ENCODE data around the gene ZNF407.

Gene ZNF407

GRCh38 chr18:75003039-75003438 lies 405.4 kb downstream of the ZNF407 start:
- TF ChIP-seq EZH2phosphoT487 (conservative IDR thresholded peaks at IDR 0.05; ENCODE audit: low read length) (no peak), CTCF (IDR thresholded peaks at IDR 0.05; ENCODE audit: insufficient read depth, low read length, poor library complexity, severe bottlenecking) (no peak)
- H3K4me2 ChIP-seq (ENCODE audit: low read depth, low read length, poor library complexity, severe bottlenecking): no peak overlapping the region
- no peak overlapping the region for H3K27ac ChIP-seq (ENCODE audit: low read depth, low read length)
- H4K20me1 ChIP-seq (ENCODE audit: low read depth, low read length): no peaks in the 10 kb centered on the region
- no peaks in the 10 kb centered on the region for H3K79me2 ChIP-seq (ENCODE audit: insufficient read depth, low read length)
- H3K9me3 ChIP-seq (ENCODE audit: insufficient read depth, low read length): no peaks in the 10 kb centered on the region
- H3K9ac ChIP-seq (ENCODE audit: low read length): no peak overlapping the region
- no peaks in the 10 kb centered on the region for H3F3A ChIP-seq (ENCODE audit: insufficient read depth)
- H2AFZ ChIP-seq (ENCODE audit: low read depth, low read length, severe bottlenecking): no peak overlapping the region
- H3K27me3 ChIP-seq (ENCODE audit: low read length): no peaks in the 10 kb centered on the region
- H3K9me2 ChIP-seq (replicated peaks; ENCODE audit: insufficient read depth, low read length): no peaks in the 10 kb centered on the region
- no peak overlapping the region for H3K4me3 ChIP-seq (ENCODE audit: insufficient read depth, low read length, poor library complexity, severe bottlenecking)
- no peaks in the 10 kb centered on the region for H3K36me3 ChIP-seq (ENCODE audit: low read length)

- Histone ChIP-seq H3K27me3 (ENCODE audit: low read length) (no peaks in the 10 kb centered on the region), H3K9ac (ENCODE audit: low read length) (no peak overlapping the region), H3K4me3 (ENCODE audit: insufficient read depth, low read length, poor library complexity, severe bottlenecking) (no peak overlapping the region), H3K9me3 (ENCODE audit: insufficient read depth, low read length) (no peaks in the 10 kb centered on the region), H3K79me2 (ENCODE audit: insufficient read depth, low read length) (no peaks in the 10 kb centered on the region), H3K9me2 (replicated peaks; ENCODE audit: insufficient read depth, low read length) (no peaks in the 10 kb centered on the region), H3F3A (ENCODE audit: insufficient read depth) (no peaks in the 10 kb centered on the region), H3K36me3 (ENCODE audit: low read length) (no peaks in the 10 kb centered on the region), H2AFZ (ENCODE audit: low read depth, low read length, severe bottlenecking) (no peak overlapping the region), H4K20me1 (ENCODE audit: low read depth, low read length) (no peaks in the 10 kb centered on the region), H3K27ac (ENCODE audit: low read depth, low read length) (no peak overlapping the region), H3K4me2 (ENCODE audit: low read depth, low read length, poor library complexity, severe bottlenecking) (no peak overlapping the region)
- TF ChIP-seq EZH2phosphoT487 (conservative IDR thresholded peaks at IDR 0.05; ENCODE audit: low read length) (no peak), CTCF (IDR thresholded peaks at IDR 0.05; ENCODE audit: insufficient read depth, low read length, poor library complexity, severe bottlenecking) (no peak)
Measured at GRCh38 chr18:75003764-75004690, 406.4 kb downstream of the ZNF407 start.

- no peaks in the 10 kb centered on the region for H3K79me2 ChIP-seq (ENCODE audit: insufficient read depth, low read length)
- H3K4me2 ChIP-seq (ENCODE audit: low read depth, low read length, poor library complexity, severe bottlenecking): no peak overlapping the region
- no peak overlapping the region for H3K9ac ChIP-seq (ENCODE audit: low read length)
- TF ChIP-seq EZH2phosphoT487 (conservative IDR thresholded peaks at IDR 0.05; ENCODE audit: low read length) (no peak), CTCF (IDR thresholded peaks at IDR 0.05; ENCODE audit: insufficient read depth, low read length, poor library complexity, severe bottlenecking) (no peak)
- no peak overlapping the region for H3K4me3 ChIP-seq (ENCODE audit: insufficient read depth, low read length, poor library complexity, severe bottlenecking)
- no peaks in the 10 kb centered on the region for H4K20me1 ChIP-seq (ENCODE audit: low read depth, low read length)
- no peaks in the 10 kb centered on the region for H3K9me3 ChIP-seq (ENCODE audit: insufficient read depth, low read length)
- H3K9me2 ChIP-seq (replicated peaks; ENCODE audit: insufficient read depth, low read length): no peaks in the 10 kb centered on the region
- no peaks in the 10 kb centered on the region for H3F3A ChIP-seq (ENCODE audit: insufficient read depth)
- H3K36me3 ChIP-seq (ENCODE audit: low read length): no peaks in the 10 kb centered on the region
- H2AFZ ChIP-seq (ENCODE audit: low read depth, low read length, severe bottlenecking): no peak overlapping the region
- no peaks in the 10 kb centered on the region for H3K27me3 ChIP-seq (ENCODE audit: low read length)
- H3K27ac ChIP-seq (ENCODE audit: low read depth, low read length): no peak overlapping the region
Measured at GRCh38 chr18:75005626-75006025, 408.0 kb downstream of the ZNF407 start.
